Adrenal gland (tissue), 12 donors: ENCODE results near the gene MATK. TPM values are rescaled to one million over a fixed set of nuclear protein-coding genes. Genes with fewer than 3 reads are reported as not detected.
A peak's percentile ranks its signal among the peaks of the same experiment; 100 is the strongest.
"Not testable (repeated sequence)": the region's sequence is repeated elsewhere in the genome, so short reads cannot be mapped to it uniquely, and the experiment has no call there.

ENCODE experiments used
- DNase-seq, 7 donors: peaks; one replicate each; pipeline ENCODE4 v3.0.0-alpha.2; 2019 to 2020
- H3K27ac ChIP-seq, 5 donors: fragments of 200-600 bp; sonication (generic) in 4 of 5; 1 replicate in 3 of 5; 2 replicates in 2 of 5; pipeline versions ENCODE4 v1.5.1 to v1.8.0; 2016 to 2020; ENCODE audit warnings: mild to moderate bottlenecking in 1 of 5
- H3K27me3 ChIP-seq: fragments of 200-600 bp; 2 replicates; pipeline ENCODE4 v1.8.0; 2021
- H3K36me3 ChIP-seq, 2 donors: fragments of 200-600 bp; replicated peaks in 1 of 2; 1 replicate in 1 of 2; 2 replicates in 1 of 2; pipeline versions ENCODE4 v1.5.1 to v1.8.0; 2018 to 2022
- H3K4me1 ChIP-seq, 2 donors: fragments of 200-600 bp; replicated peaks in 1 of 2; 1 replicate in 1 of 2; 2 replicates in 1 of 2; pipeline versions ENCODE4 v1.5.1 to v1.8.0; 2018 to 2021
- H3K4me3 ChIP-seq, 4 donors: fragments of 200-600 bp; sonication (generic) in 3 of 4; one replicate each; pipeline ENCODE4 v1.5.1; 2016 to 2018
- H3K9me3 ChIP-seq, 3 donors: fragments of 200-600 bp; sonication (generic) in 1 of 3; replicated peaks in 1 of 3; 1 replicate in 2 of 3; 2 replicates in 1 of 3; pipeline versions ENCODE4 v1.5.1 to v1.8.0; 2016 to 2021
- CTCF ChIP-seq, 6 experiments: fragments of 450-650 bp in 4 of 6; fragments of 200-600 bp in 2 of 6; sonication (generic) in 1 of 6; IDR thresholded peaks; 1 replicate in 5 of 6; 2 replicates in 1 of 6; pipeline versions ENCODE4 v1.5.1 to v1.8.0; 2016 to 2021; ENCODE audit warnings: antibody characterized with exemption in 6 of 6, mild to moderate bottlenecking in 2 of 6, moderate library complexity in 1 of 6
- POLR2A ChIP-seq, 2 donors: fragments of 450-650 bp; IDR thresholded peaks; one replicate each; pipeline ENCODE4 v1.6.1; 2017; ENCODE audit warnings: antibody characterized with exemption in 2 of 2, mild to moderate bottlenecking in 2 of 2, moderate library complexity in 1 of 2
- WGBS, 4 donors: extraction: QIAGEN DNeasy Blood & Tissue Kit in 2 of 4; methylation state at CpG; one replicate each; pipeline versions ENCODE4 v1.1.5 to v1.1.7; 2013 to 2017; 5-methylcytosine and 5-hydroxymethylcytosine counted together
- intact Hi-C, 2 donors: fragments of 100-400 bp; cut with DNase I; formaldehyde crosslinking; loops; one replicate each; pipeline versions ENCODE4 v1.14.1 to v1.15.0; 2022 to 2023
- polyA plus RNA-seq, 3 donors: library from polyadenylated mRNA; stranded (reverse); fragments of 200-250 nt in 2 of 3; fragments of 350-450 nt in 1 of 3; fragmentation: Illumina TruSeq in 1 of 3; extraction: RNeasy Lipid Tissue Mini Kit (QIAGEN cat#74804) in 1 of 3; gene quantifications; one replicate each; pipeline ENCODE4 v1.2.3, GENCODE V29; 2013 to 2014
- total RNA-seq, 9 donors: library from RNA; depleted of rRNA in 4 of 9; stranded (reverse); fragments of >200 nt in 4 of 9; fragments of 120-200 nt in 1 of 9; fragmentation: NEBNext Ultra II Directional in 1 of 9; extraction: Animal tissue kit (Norgen Biotek cat#: 25700) in 1 of 9; gene quantifications; one replicate each; pipeline versions ENCODE4 v1.1.0 to v1.2.4, GENCODE V29; 2013 to 2023
- donor health status: healthy with polysubstance abuse.
- donor health status: Bipolar disorder and iron deficiency.
- donor health status: DM: yes; HTN: yes; CAD: no.
- donor health status: DM: no; HTN: no; CAD: no.
- donor health status: DM: no; HTN: no; CAD: no.
- donor health status: DM: yes; HTN: yes; CAD: no.

Gene MATK
- total and polyA plus RNA-seq, 12 donors, result 0.26 to 20.7 (median 1.4) TPM

GRCh38 chr19:3760871-3761361 is 25.3 kb downstream of the MATK start:
- WGBS, 4 donors, result 31 to 36% (median 32%) methylated on average over 7 of the region's 7 CpGs
- intact Hi-C loops, result no loop called here
- Histone ChIP-seq H3K9me3 (no peaks in the 10 kb centered on the region), H3K36me3 (peaks cover 0 to 22% of the 10 kb centered on the region in 2 donors), H3K4me3 (peak overlapping the region; percentile 43 to 98 (median 92)), H3K4me1 (peaks cover 13 to 28% of the 10 kb centered on the region in 2 donors), H3K27ac (peak overlapping the region; percentile 22 to 98 (median 88)), H3K27me3 (no peaks in the 10 kb centered on the region)
- DNase-seq, result peak in 3 of 7 donors; percentile 9 to 57 (median 36)
- no peak for TF ChIP-seq CTCF (IDR thresholded peaks at IDR 0.05)
- no peak for TF ChIP-seq POLR2A (IDR thresholded peaks at IDR 0.05)

- H3K36me3 ChIP-seq, result peaks cover 0 to 13% of the 10 kb centered on the region in 2 donors
- WGBS, 4 donors, result 88 to 90% (median 88%) methylated on average over 1 to 19 of the region's 19 CpGs; no CpG with 5 or more reads in 1 of the 4 donors
- intact Hi-C loops, result no loop called here
- H3K27me3 ChIP-seq, result no peaks in the 10 kb centered on the region
- no peak for DNase-seq
- H3K4me1 ChIP-seq, result peaks cover 13 to 28% of the 10 kb centered on the region in 2 donors
- no peak overlapping the region for H3K4me3 ChIP-seq
- H3K27ac ChIP-seq, result no peak overlapping the region
- H3K9me3 ChIP-seq, result no peaks in the 10 kb centered on the region
- TF ChIP-seq CTCF (IDR thresholded peaks at IDR 0.05) (no peak), POLR2A (IDR thresholded peaks at IDR 0.05) (no peak)
Measured at GRCh38 chr19:3759482-3760254, 26.5 kb downstream of the MATK start.

GRCh38 chr19:3758297-3758696 is 27.9 kb downstream of the MATK start:
- peaks cover 9 to 23% of the 10 kb centered on the region in 2 donors for H3K4me1 ChIP-seq
- H3K27ac ChIP-seq, H3K9me3 ChIP-seq, DNase-seq, H3K4me3 ChIP-seq, intact Hi-C loops, H3K27me3 ChIP-seq: not testable (repeated sequence)
- 97 to 99% (median 98%) methylated on average over 11 to 13 of the region's 13 CpGs for WGBS, 4 donors
- peaks cover 0 to 21% of the 10 kb centered on the region in 2 donors for H3K36me3 ChIP-seq

GRCh38 chr19:3757705-3758104 is 28.5 kb downstream of the MATK start:
- intact Hi-C loops, H3K27ac ChIP-seq, DNase-seq, H3K4me3 ChIP-seq, H3K9me3 ChIP-seq, H3K27me3 ChIP-seq: not testable (repeated sequence)
- peaks cover 6 to 20% of the 10 kb centered on the region in 2 donors for H3K4me1 ChIP-seq
- WGBS, 4 donors, result 94 to 96% (median 96%) methylated on average over 7 of the region's 7 CpGs
- H3K36me3 ChIP-seq, result peaks cover 0 to 27% of the 10 kb centered on the region in 2 donors

- DNase-seq, result no peak
- Histone ChIP-seq H3K4me1 (no peaks in the 10 kb centered on the region), H3K4me3 (no peak overlapping the region), H3K27ac (no peak overlapping the region), H3K27me3 (no peaks in the 10 kb centered on the region), H3K9me3 (no peaks in the 10 kb centered on the region), H3K36me3 (peaks cover 0 to 55% of the 10 kb centered on the region in 2 donors)
- TF ChIP-seq CTCF (IDR thresholded peaks at IDR 0.05) (no peak), POLR2A (IDR thresholded peaks at IDR 0.05) (no peak)
- intact Hi-C loops, result no loop called here
- 87 to 96% (median 95%) methylated on average over 9 to 51 of the region's 51 CpGs for WGBS, 4 donors
Measured at GRCh38 chr19:3753631-3754410, 32.4 kb downstream of the MATK start.
